ENCODE results near the gene NCR3LG1.

NCR3LG1 gene

DNA sequence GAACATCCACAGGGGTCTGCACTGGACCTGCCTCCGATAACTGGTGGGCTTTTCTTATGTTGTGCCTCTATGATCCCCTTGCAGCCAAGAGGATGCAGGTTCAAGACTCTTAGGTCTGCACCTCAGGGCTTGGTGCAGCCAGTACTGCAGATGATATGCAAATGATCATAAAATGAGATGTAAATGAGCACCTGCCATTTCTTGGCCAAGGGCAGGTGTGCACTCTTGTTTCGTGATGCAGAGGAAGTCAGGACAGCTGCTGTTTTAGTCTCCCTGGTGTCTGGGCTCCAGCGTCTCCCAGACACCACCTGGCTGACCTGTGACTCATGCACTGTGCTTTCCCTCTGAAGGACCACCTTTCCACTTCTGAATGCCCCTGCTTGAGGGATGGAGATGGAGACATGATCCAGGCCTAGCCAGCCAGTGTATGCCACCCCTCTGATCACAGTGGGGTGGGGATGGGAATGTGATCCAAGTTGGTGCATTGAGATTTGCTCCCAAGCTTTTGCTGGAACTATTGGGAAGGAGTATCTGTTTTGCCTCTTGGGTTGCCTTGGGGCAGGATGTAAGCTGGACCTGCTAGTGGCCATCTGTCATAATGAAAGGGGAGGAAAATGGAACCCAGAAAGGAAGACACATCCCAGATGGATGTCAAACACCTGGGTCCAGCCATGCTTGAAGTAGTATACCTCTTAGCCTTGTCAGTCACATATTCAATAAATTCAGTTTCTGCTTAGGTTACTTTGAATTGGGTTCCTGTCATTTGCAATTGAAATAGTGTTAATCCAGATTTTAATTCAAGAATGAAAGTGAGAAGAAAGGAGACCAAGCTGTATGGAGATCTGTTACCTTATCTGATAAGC, 40.1 kb downstream of the NCR3LG1 start:
- Histone ChIP-seq H3K27ac (ENCODE audit: low read depth, low read length, poor library complexity, severe bottlenecking) (peak overlapping the region; percentile 76), H3K9me2 (ENCODE audit: low read depth, low read length) (no peaks in the 10 kb centered on the region), H3K9me3 (ENCODE audit: low read length) (no peaks in the 10 kb centered on the region), H3K4me3 (ENCODE audit: low read depth, low read length, poor library complexity, severe bottlenecking) (peak overlapping the region; percentile 21), H4K20me1 (ENCODE audit: insufficient read depth, low read length) (no peaks in the 10 kb centered on the region), H3K27me3 (ENCODE audit: insufficient read depth, low read length) (no peaks in the 10 kb centered on the region), H3F3A (ENCODE audit: insufficient read depth, low read length) (no peaks in the 10 kb centered on the region), H3K4me2 (ENCODE audit: low read length) (peak overlapping the region; percentile 27; the same call in 1 of the 2 replicates), H3K79me2 (ENCODE audit: insufficient read depth, low read length) (no peaks in the 10 kb centered on the region), H3K36me3 (ENCODE audit: insufficient read depth, low read length) (0 out of 2 replicates have a peak, but pooled peaks cover 6% of the 10 kb centered on the region), H3K4me1 (ENCODE audit: insufficient read depth, low read length, severe bottlenecking) (peaks cover 31% of the 10 kb centered on the region), H3K9ac (ENCODE audit: low read length) (no peak overlapping the region; the same call in 1 of the 2 replicates), H2AFZ (ENCODE audit: low read length) (no peak overlapping the region)
- TF ChIP-seq EZH2 (IDR thresholded peaks at IDR 0.05; ENCODE audit: borderline replicate concordance, low read length), result no peak
- TF ChIP-seq, protein P1, sequence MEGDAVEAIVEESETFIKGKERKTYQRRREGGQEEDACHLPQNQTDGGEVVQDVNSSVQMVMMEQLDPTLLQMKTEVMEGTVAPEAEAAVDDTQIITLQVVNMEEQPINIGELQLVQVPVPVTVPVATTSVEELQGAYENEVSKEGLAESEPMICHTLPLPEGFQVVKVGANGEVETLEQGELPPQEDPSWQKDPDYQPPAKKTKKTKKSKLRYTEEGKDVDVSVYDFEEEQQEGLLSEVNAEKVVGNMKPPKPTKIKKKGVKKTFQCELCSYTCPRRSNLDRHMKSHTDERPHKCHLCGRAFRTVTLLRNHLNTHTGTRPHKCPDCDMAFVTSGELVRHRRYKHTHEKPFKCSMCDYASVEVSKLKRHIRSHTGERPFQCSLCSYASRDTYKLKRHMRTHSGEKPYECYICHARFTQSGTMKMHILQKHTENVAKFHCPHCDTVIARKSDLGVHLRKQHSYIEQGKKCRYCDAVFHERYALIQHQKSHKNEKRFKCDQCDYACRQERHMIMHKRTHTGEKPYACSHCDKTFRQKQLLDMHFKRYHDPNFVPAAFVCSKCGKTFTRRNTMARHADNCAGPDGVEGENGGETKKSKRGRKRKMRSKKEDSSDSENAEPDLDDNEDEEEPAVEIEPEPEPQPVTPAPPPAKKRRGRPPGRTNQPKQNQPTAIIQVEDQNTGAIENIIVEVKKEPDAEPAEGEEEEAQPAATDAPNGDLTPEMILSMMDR (IDR thresholded peaks at IDR 0.05; ENCODE audit: low read length), result no peak

DNA sequence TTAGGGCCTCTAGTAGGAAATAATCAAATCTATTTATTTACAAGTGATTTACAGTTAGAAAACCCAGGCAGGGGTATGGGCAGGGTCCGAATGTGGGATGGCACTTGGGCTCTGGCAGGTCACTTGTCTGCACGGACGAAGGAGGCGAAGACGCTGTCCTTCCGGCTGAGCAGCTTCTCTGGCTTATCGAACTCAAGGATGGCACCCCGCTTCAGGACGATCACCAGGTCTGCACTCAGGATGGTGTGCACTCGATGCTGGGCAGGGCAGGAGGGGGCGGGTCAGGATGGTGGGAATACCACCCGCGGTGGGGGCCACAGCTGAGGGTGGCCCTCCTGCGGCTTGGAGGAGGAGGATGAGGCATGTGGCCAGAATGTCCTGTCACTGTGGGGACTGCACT, 41.3 kb downstream of the NCR3LG1 start:
- Histone ChIP-seq H3K27me3 (ENCODE audit: insufficient read depth, low read length) (no peaks in the 10 kb centered on the region), H2AFZ (ENCODE audit: low read length) (no peak overlapping the region), H3K4me1 (ENCODE audit: insufficient read depth, low read length, severe bottlenecking) (peaks cover 27% of the 10 kb centered on the region), H3K79me2 (ENCODE audit: insufficient read depth, low read length) (no peaks in the 10 kb centered on the region), H3K9me3 (ENCODE audit: low read length) (no peaks in the 10 kb centered on the region), H4K20me1 (ENCODE audit: insufficient read depth, low read length) (no peaks in the 10 kb centered on the region), H3K36me3 (ENCODE audit: insufficient read depth, low read length) (no peaks in the 10 kb centered on the region), H3K27ac (ENCODE audit: low read depth, low read length, poor library complexity, severe bottlenecking) (no peak overlapping the region), H3F3A (ENCODE audit: insufficient read depth, low read length) (no peaks in the 10 kb centered on the region), H3K9me2 (ENCODE audit: low read depth, low read length) (no peaks in the 10 kb centered on the region), H3K4me2 (ENCODE audit: low read length) (no peak overlapping the region), H3K4me3 (ENCODE audit: low read depth, low read length, poor library complexity, severe bottlenecking) (no peak overlapping the region), H3K9ac (ENCODE audit: low read length) (no peak overlapping the region)
- TF ChIP-seq, protein P1 (IDR thresholded peaks at IDR 0.05; ENCODE audit: low read length), result no peak
- TF ChIP-seq EZH2 (IDR thresholded peaks at IDR 0.05; ENCODE audit: borderline replicate concordance, low read length), result no peak

DNA sequence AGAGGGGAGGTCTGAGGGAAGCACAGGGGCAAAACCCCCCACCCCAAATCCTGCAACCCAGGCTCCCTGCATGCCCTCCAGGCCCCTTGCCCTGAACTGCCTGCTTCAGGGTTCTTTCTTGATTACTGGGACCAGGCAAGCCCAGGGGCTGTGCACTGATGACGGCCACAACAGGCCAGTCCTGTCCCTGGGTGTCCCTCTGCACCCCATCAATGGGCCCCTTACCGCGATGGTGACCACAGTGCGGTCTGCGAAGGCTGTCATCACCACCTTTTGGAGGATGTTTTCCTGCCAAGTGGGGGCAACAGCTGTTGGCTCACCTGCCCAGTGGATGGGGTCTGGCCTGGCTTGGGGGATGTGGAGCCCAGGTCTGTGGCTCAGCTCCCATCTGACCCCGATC, 41.9 kb downstream of the NCR3LG1 start:
- no peaks in the 10 kb centered on the region for H3K27me3 ChIP-seq (ENCODE audit: insufficient read depth, low read length)

More for the DNA sequence above, 41.9 kb downstream of the NCR3LG1 start:
- Histone ChIP-seq H3K4me3 (ENCODE audit: low read depth, low read length, poor library complexity, severe bottlenecking) (no peak overlapping the region), H3K36me3 (ENCODE audit: insufficient read depth, low read length) (no peaks in the 10 kb centered on the region), H3F3A (ENCODE audit: insufficient read depth, low read length) (no peaks in the 10 kb centered on the region), H3K4me2 (ENCODE audit: low read length) (no peak overlapping the region), H3K9me2 (ENCODE audit: low read depth, low read length) (no peaks in the 10 kb centered on the region), H2AFZ (ENCODE audit: low read length) (no peak overlapping the region), H4K20me1 (ENCODE audit: insufficient read depth, low read length) (no peaks in the 10 kb centered on the region), H3K4me1 (ENCODE audit: insufficient read depth, low read length, severe bottlenecking) (peaks cover 27% of the 10 kb centered on the region), H3K79me2 (ENCODE audit: insufficient read depth, low read length) (no peaks in the 10 kb centered on the region), H3K27ac (ENCODE audit: low read depth, low read length, poor library complexity, severe bottlenecking) (no peak overlapping the region), H3K9me3 (ENCODE audit: low read length) (no peaks in the 10 kb centered on the region), H3K9ac (ENCODE audit: low read length) (no peak overlapping the region)
- TF ChIP-seq, protein P1 (IDR thresholded peaks at IDR 0.05; ENCODE audit: low read length), result no peak
- TF ChIP-seq EZH2 (IDR thresholded peaks at IDR 0.05; ENCODE audit: borderline replicate concordance, low read length), result no peak

Measured in OCI-LY1 (cell line).